Right ventricle myocardium inferior (tissue), 1 donor: ENCODE measurements around the gene BCKDK. TPM values are rescaled to one million over a fixed set of nuclear protein-coding genes. Genes with fewer than 3 reads are reported as not detected.
A peak's percentile ranks its signal among the peaks of the same experiment; 100 is the strongest.
"Not testable (repeated sequence)": the region's sequence is repeated elsewhere in the genome, so short reads cannot be mapped to it uniquely, and the experiment has no call there.

Experiments used
- ATAC-seq: fragments of 200-7000 bp; cut with Tn5 transposase; one replicate; pipeline ENCODE4 v1.9.1; 2020; ENCODE audit warnings: mild to moderate bottlenecking, moderate library complexity
- DNase-seq: peaks from one replicate; pipeline ENCODE4 v3.0.0; 2021; ENCODE audit errors: missing footprints
- intact Hi-C: fragments of 100-400 bp; cut with DNase I; formaldehyde crosslinking; loops from one replicate; pipeline ENCODE4 v1.11.0; 2022
- total RNA-seq: library from RNA; stranded (reverse); fragmentation: NEBNext Ultra II Directional; extraction: Animal tissue kit (Norgen Biotek cat#: 25700); gene quantifications from one replicate; pipeline ENCODE4 v1.2.1, GENCODE V29; 2021
- donor health status: DM: no; HTN: yes; CAD: no; lungs with severe emphysema.

The BCKDK gene
- total RNA-seq, 1 donor from 2014 or later = 79.7 TPM

- DNase-seq = peak; percentile 8
- ATAC-seq = no peak
- intact Hi-C loops = no loop called here
Observed at GRCh38 chr16:31088459-31089183, 19.6 kb upstream of the BCKDK start, which contains the start of gene PRSS53. PRSS53 (minus strand) TSS chr16:31088943; CDS start chr16:31088809, 134 bp downstream.

- intact Hi-C loops = no loop called here
- DNase-seq (peak; percentile 13), ATAC-seq (no peak)
Observed at GRCh38 chr16:31089199-31089598, 19.0 kb upstream of the BCKDK start.

GRCh38 chr16:31090540-31090939 lies 17.6 kb upstream of the BCKDK start:
- intact Hi-C loops = no loop called here
- no peak for ATAC-seq
- DNase-seq = peak; percentile 54

GRCh38 chr16:31092330-31092729 lies 15.9 kb upstream of the BCKDK start:
- intact Hi-C loops = no loop called here
- peak; percentile 27 for DNase-seq
- no peak for ATAC-seq

- intact Hi-C loops = no loop called here
- ATAC-seq (no peak), DNase-seq (peak; percentile 35)
Observed at GRCh38 chr16:31093132-31093703, 15.0 kb upstream of the BCKDK start.

GRCh38 chr16:31094088-31094423 lies 14.1 kb upstream of the BCKDK start:
- ATAC-seq = peak; percentile 26
- intact Hi-C loops = loop anchor here (2.0 kb wide), 1 partner anchor 19 kb away; the partner anchor contains the start of genes ZNF646 and ZNF668
- no peak for DNase-seq

- DNase-seq (peak; percentile 97), ATAC-seq (peak; percentile 96)
- intact Hi-C loops = loop anchor here (2.0 kb wide), 1 partner anchor 20 kb away; the partner anchor contains the start of genes ZNF646 and ZNF668
Observed at GRCh38 chr16:31094424-31095120, 13.6 kb upstream of the BCKDK start, which contains the start of gene VKORC1. VKORC1 (minus strand) TSS chr16:31094797; CDS start chr16:31094729, 68 bp downstream.

GRCh38 chr16:31099860-31100638 lies 8.1 kb upstream of the BCKDK start:
- ATAC-seq = no peak
- intact Hi-C loops = no loop called here
- no peak for DNase-seq

- ATAC-seq, intact Hi-C loops: not testable (repeated sequence)
- peak; percentile 37 for DNase-seq
Observed at GRCh38 chr16:31100876-31101641, 7.1 kb upstream of the BCKDK start.

GRCh38 chr16:31105677-31106213 lies 2.4 kb upstream of the BCKDK start:
- peak; percentile 94 for DNase-seq
- ATAC-seq = peak; percentile 89
- intact Hi-C loops = no loop called here

GRCh38 chr16:31106509-31107464 lies 1.4 kb upstream of the BCKDK start:
- ATAC-seq (no peak), DNase-seq (no peak)
- intact Hi-C loops = no loop called here

- intact Hi-C loops = no loop called here
- DNase-seq = no peak
- ATAC-seq = no peak
Observed at GRCh38 chr16:31107465-31107867, 720 bp upstream of the BCKDK start.

GRCh38 chr16:31108794-31109558 lies 790 bp downstream of the BCKDK start:
- intact Hi-C loops = no loop called here
- DNase-seq = no peak
- ATAC-seq = no peak

GRCh38 chr16:31109622-31110021 lies 1.4 kb downstream of the BCKDK start:
- DNase-seq = no peak
- intact Hi-C loops = no loop called here
- no peak for ATAC-seq

GRCh38 chr16:31110106-31111034 lies 2.2 kb downstream of the BCKDK start:
- no peak for ATAC-seq
- intact Hi-C loops = no loop called here
- DNase-seq = no peak
